Stimulated activated memory B cell treated with anti-CD40 and anti-IgM and Interleukin-4, amounts not matched to agents 10 μg/mL and 1 μg/mL and 100 μg/mL, for 72 hours (primary cell): ENCODE data around the gene SCN8A.
"Not testable (repeated sequence)": the region's sequence is repeated elsewhere in the genome, so short reads cannot be mapped to it uniquely, and the experiment has no call there.

ENCODE experiments used
- ATAC-seq: fragments of 150-1000 bp; cut with Tn5 transposase; 2 replicates; pipeline ENCODE4 v1.10.0; 2021
- H3K27ac Mint-ChIP-seq: one replicate; pipeline ENCODE4 v1.8.0; 2022; ENCODE audit warnings: mild to moderate bottlenecking, mixed read lengths
- H3K27me3 Mint-ChIP-seq: one replicate; pipeline ENCODE4 v1.8.0; 2022; ENCODE audit warnings: mixed read lengths
- H3K36me3 Mint-ChIP-seq: one replicate; pipeline ENCODE4 v1.8.0; 2022; ENCODE audit warnings: mixed read lengths
- H3K4me1 Mint-ChIP-seq: one replicate; pipeline ENCODE4 v1.8.0; 2022; ENCODE audit warnings: mixed read lengths
- H3K4me3 Mint-ChIP-seq: one replicate; pipeline ENCODE4 v1.8.0; 2022; ENCODE audit warnings: mild to moderate bottlenecking, moderate library complexity, mixed read lengths
- H3K9me3 Mint-ChIP-seq: one replicate; pipeline ENCODE4 v1.8.0; 2022; ENCODE audit warnings: mixed read lengths

Gene SCN8A

DNA sequence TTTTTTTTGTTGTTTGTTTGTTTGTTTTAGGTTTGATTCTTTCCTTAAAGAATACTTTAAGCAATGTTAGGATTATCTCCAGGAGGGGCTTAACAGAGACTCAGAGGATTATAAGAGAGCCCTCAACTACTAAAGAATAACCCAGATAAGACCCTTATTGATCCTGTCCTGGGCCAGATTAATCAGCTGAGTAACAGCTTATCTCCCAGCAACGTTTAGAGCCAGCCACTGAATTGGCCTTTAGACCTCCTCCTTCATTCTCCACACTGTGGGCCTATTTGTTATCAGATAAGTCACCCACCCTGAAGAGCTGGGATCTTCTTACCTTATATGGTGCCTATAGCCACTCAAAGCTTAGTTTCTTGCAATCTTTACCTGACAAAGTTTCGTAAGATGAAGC lies 186.4 kb downstream of the SCN8A start:
- Mint-ChIP-seq H3K9me3 (no peaks in the 10 kb centered on the region), H3K4me3 (no peak overlapping the region), H3K4me1 (no peaks in the 10 kb centered on the region), H3K27ac (no peak overlapping the region), H3K36me3 (no peaks in the 10 kb centered on the region), H3K27me3 (peaks cover 34% of the 10 kb centered on the region)
- no peak for ATAC-seq

GRCh38 chr12:51777973-51778372 lies 186.9 kb downstream of the SCN8A start:
- no peaks in the 10 kb centered on the region for H3K36me3 Mint-ChIP-seq
- no peaks in the 10 kb centered on the region for H3K4me1 Mint-ChIP-seq
- no peak overlapping the region for H3K27ac Mint-ChIP-seq
- H3K4me3 Mint-ChIP-seq, result no peak overlapping the region
- no peaks in the 10 kb centered on the region for H3K9me3 Mint-ChIP-seq
- H3K27me3 Mint-ChIP-seq, result peaks cover 34% of the 10 kb centered on the region
- no peak for ATAC-seq

DNA sequence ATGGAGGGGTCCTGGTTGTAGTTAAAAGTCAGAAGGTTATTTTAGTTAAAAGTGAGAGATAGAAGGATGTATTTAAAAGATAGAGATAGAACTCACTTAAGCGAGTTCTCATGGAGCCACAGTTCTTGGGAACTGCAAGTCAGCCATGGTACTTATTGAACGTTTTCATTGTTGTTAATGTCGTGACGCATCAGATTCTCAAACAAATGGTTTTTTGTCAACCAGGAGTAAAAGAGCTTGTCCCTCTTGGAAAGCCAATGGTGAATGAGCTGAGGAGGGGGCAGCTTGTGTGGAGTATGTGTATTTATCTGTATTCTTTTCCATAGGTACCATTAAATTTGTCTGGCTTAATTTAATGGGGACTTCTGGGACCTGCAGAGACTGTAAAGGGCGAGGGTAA lies 188.8 kb downstream of the SCN8A start:
- Mint-ChIP-seq H3K9me3 (no peaks in the 10 kb centered on the region), H3K27me3 (peaks cover 34% of the 10 kb centered on the region), H3K27ac (no peak overlapping the region), H3K36me3 (no peaks in the 10 kb centered on the region), H3K4me3 (no peak overlapping the region), H3K4me1 (no peaks in the 10 kb centered on the region)
- no peak for ATAC-seq

DNA sequence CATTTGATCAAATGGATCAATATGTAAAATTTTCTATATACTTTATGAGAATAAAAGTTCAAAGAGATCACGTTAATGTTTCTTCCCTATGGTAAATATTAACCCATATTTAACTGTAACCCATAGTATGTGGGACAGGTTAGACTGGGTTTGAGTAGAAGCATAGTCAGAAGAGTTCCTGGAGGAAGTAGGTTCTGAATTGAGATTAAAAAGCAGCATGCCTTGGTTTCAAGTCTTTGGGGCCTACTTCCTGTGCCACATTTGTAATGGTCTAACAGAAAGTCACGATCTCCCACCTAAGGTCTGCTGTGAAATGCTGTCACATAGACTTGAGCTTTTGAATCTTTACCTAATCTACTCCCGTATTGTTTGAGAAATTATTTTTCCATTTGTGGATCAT lies 193.7 kb downstream of the SCN8A start:
- Mint-ChIP-seq H3K27me3 (peaks cover 19% of the 10 kb centered on the region), H3K36me3 (no peaks in the 10 kb centered on the region), H3K9me3 (no peaks in the 10 kb centered on the region), H3K4me1 (no peaks in the 10 kb centered on the region), H3K4me3 (no peak overlapping the region), H3K27ac (no peak overlapping the region)
- ATAC-seq, result no peak

- no peak for ATAC-seq
- Mint-ChIP-seq H3K27ac (no peak overlapping the region), H3K4me3 (no peak overlapping the region), H3K36me3 (no peaks in the 10 kb centered on the region), H3K9me3 (no peaks in the 10 kb centered on the region), H3K27me3 (peaks cover 7% of the 10 kb centered on the region), H3K4me1 (no peaks in the 10 kb centered on the region)
Measured at GRCh38 chr12:51785906-51786305, 194.9 kb downstream of the SCN8A start.

GRCh38 chr12:51788876-51789275 lies 197.8 kb downstream of the SCN8A start:
- no peak for ATAC-seq
- H3K36me3 Mint-ChIP-seq, result no peaks in the 10 kb centered on the region

GRCh38 chr12:51792417-51792816 lies 201.4 kb downstream of the SCN8A start:
- no peak overlapping the region for H3K27ac Mint-ChIP-seq
- H3K4me3 Mint-ChIP-seq, result no peak overlapping the region
- H3K36me3 Mint-ChIP-seq, result no peaks in the 10 kb centered on the region
- ATAC-seq, result no peak
- no peaks in the 10 kb centered on the region for H3K27me3 Mint-ChIP-seq
- H3K9me3 Mint-ChIP-seq, result no peaks in the 10 kb centered on the region
- no peaks in the 10 kb centered on the region for H3K4me1 Mint-ChIP-seq

More at GRCh38 chr12:51788876-51789275, 197.8 kb downstream of the SCN8A start:
- no peaks in the 10 kb centered on the region for H3K9me3 Mint-ChIP-seq
- no peaks in the 10 kb centered on the region for H3K27me3 Mint-ChIP-seq
- H3K4me3 Mint-ChIP-seq, result no peak overlapping the region
- H3K27ac Mint-ChIP-seq, result no peak overlapping the region
- no peaks in the 10 kb centered on the region for H3K4me1 Mint-ChIP-seq

DNA sequence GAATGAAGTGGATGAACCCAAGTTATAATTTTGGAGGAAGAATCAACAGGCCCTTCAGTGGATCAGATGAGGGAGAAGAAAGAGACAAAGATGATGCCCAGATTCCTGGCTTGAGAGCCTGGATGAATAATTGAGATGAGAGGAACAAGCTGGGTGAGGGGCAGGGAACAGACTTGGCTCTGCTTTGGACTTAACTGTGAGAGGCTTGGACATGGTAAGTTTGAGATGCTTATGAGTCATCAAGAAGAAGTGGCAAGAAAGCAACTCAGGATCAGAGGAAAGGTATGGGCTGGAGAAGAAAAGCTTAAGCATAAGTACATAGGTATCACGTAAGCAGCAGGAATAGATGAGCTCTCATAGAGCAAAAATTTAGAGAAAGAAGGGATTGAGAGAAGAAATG lies 202.2 kb downstream of the SCN8A start:
- Mint-ChIP-seq H3K27me3 (no peaks in the 10 kb centered on the region), H3K4me3 (no peak overlapping the region), H3K27ac (no peak overlapping the region), H3K36me3 (no peaks in the 10 kb centered on the region), H3K4me1 (no peaks in the 10 kb centered on the region), H3K9me3 (no peaks in the 10 kb centered on the region)
- ATAC-seq, result no peak

DNA sequence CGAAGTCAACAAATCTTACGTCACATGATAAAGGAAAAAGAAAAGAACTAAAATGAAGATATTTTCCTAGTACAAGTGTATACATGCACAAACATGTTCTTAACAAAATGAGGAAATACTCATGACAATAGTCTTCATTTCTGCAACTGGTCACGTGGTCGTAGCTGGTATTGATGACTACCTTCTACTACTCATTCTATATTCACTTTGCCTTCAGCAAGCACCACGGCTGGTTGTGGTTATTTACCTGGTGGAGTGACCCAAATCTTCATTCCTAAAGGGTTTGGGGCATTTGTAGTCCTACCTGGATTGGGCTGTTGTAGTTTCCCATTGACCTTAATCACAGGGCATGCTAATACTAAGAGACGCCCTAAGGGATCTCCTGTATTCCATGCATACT lies 206.3 kb downstream of the SCN8A start:
- Mint-ChIP-seq H3K9me3 (no peaks in the 10 kb centered on the region), H3K27me3 (no peaks in the 10 kb centered on the region), H3K36me3 (no peaks in the 10 kb centered on the region), H3K4me1 (no peaks in the 10 kb centered on the region), H3K4me3 (no peak overlapping the region), H3K27ac (no peak overlapping the region)
- no peak for ATAC-seq

- H3K4me3 Mint-ChIP-seq, result not testable (repeated sequence)
Measured at GRCh38 chr12:51798051-51798450, 207.0 kb downstream of the SCN8A start.

DNA sequence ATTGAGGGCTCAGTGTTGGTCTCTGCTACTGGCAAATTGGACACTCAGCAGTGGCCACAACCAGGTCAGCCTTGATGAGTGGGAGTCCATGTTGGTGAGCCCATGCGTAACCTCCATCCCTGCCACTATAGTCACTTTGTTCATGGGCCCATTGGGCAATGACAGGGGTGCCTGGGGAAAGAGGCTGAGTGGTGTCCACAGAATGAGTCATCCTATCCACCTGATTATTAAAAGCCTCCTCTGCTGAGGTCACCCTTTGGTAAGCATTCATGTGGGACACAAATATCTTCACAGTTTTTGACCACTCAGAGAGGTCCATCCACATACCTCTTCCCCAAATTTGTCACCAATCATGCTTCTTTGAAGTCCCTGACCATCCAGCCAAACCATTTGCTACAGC lies 207.5 kb downstream of the SCN8A start:
- Mint-ChIP-seq H3K4me3 (no peak overlapping the region), H3K27me3 (no peaks in the 10 kb centered on the region), H3K9me3 (no peaks in the 10 kb centered on the region), H3K27ac (no peak overlapping the region), H3K36me3 (no peaks in the 10 kb centered on the region), H3K4me1 (no peaks in the 10 kb centered on the region)
- ATAC-seq, result no peak

More at GRCh38 chr12:51798051-51798450, 207.0 kb downstream of the SCN8A start:
- H3K9me3 Mint-ChIP-seq, ATAC-seq, H3K36me3 Mint-ChIP-seq, H3K27ac Mint-ChIP-seq, H3K4me1 Mint-ChIP-seq, H3K27me3 Mint-ChIP-seq: not testable (repeated sequence)

GRCh38 chr12:51801027-51801426 lies 210.0 kb downstream of the SCN8A start:
- Mint-ChIP-seq H3K4me1 (no peaks in the 10 kb centered on the region), H3K9me3 (no peaks in the 10 kb centered on the region), H3K27me3 (peaks cover 3% of the 10 kb centered on the region), H3K36me3 (no peaks in the 10 kb centered on the region), H3K27ac (no peak overlapping the region), H3K4me3 (no peak overlapping the region)
- ATAC-seq, result no peak

GRCh38 chr12:51806896-51807295 lies 215.9 kb downstream of the SCN8A start:
- Mint-ChIP-seq H3K4me3 (no peak overlapping the region), H3K9me3 (no peaks in the 10 kb centered on the region), H3K4me1 (peaks cover 20% of the 10 kb centered on the region), H3K27me3 (peaks cover 59% of the 10 kb centered on the region), H3K36me3 (no peaks in the 10 kb centered on the region), H3K27ac (no peak overlapping the region)
- no peak for ATAC-seq

DNA sequence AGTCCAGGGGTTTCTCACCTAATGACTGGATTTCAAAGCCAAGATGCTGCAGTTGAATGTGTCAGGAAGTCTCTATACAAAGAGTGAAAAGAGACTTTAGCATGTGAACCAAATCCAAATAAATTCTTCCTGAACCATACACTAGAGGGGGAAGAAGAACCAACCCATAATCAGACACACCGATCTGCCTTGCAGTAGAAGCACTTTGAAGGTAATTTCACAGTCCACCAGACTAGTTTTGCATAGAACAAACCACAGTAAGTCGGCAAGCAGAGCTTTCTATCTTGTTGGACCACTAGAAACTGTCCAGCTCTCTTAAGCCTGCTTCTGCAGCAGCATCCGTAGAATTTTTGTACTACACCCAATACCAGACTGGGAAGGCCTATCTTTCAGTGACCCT lies 218.2 kb downstream of the SCN8A start:
- Mint-ChIP-seq H3K36me3 (no peaks in the 10 kb centered on the region), H3K27me3 (peaks cover 73% of the 10 kb centered on the region), H3K9me3 (no peaks in the 10 kb centered on the region), H3K27ac (no peak overlapping the region), H3K4me1 (peaks cover 20% of the 10 kb centered on the region), H3K4me3 (no peak overlapping the region)
- ATAC-seq, result no peak

- H3K4me1 Mint-ChIP-seq, result peaks cover 28% of the 10 kb centered on the region
- H3K27me3 Mint-ChIP-seq, result peaks cover 84% of the 10 kb centered on the region
- no peaks in the 10 kb centered on the region for H3K36me3 Mint-ChIP-seq
- ATAC-seq, result no peak
- H3K27ac Mint-ChIP-seq, result no peak overlapping the region
- H3K4me3 Mint-ChIP-seq, result no peak overlapping the region
- no peaks in the 10 kb centered on the region for H3K9me3 Mint-ChIP-seq
Measured at GRCh38 chr12:51811203-51812202, 220.5 kb downstream of the SCN8A start.

GRCh38 chr12:51812871-51813270 lies 221.8 kb downstream of the SCN8A start:
- Mint-ChIP-seq H3K27ac (no peak overlapping the region), H3K9me3 (no peaks in the 10 kb centered on the region)
- ATAC-seq, result no peak

More at GRCh38 chr12:51812871-51813270, 221.8 kb downstream of the SCN8A start:
- Mint-ChIP-seq H3K27me3 (peaks cover 84% of the 10 kb centered on the region), H3K4me1 (peaks cover 28% of the 10 kb centered on the region), H3K4me3 (no peak overlapping the region), H3K36me3 (no peaks in the 10 kb centered on the region)
